GM08714 (cell line): Measurements from ENCODE around the gene PTPN23.

Source experiments
- H3K4me3 ChIP-seq: fragments of 200-500 bp; sonication (Bioruptor generic); 2 replicates; pipeline ENCODE4 v1.5.1; 2014; ENCODE audit warnings: mild to moderate bottlenecking, low read length, inconsistent platforms
- ZNF274 ChIP-seq: IDR thresholded peaks from 2 replicates; pipeline ENCODE4 v1.6.1; 2012; ENCODE audit warnings: mild to moderate bottlenecking, low read depth, low read length

PTPN23 gene

GRCh38 chr3:47407896-47408838, 27.3 kb downstream of the PTPN23 start:
- no peak overlapping the region for H3K4me3 ChIP-seq
- TF ChIP-seq ZNF274, result no peak

GRCh38 chr3:47408839-47409229, 28.0 kb downstream of the PTPN23 start:
- no peak overlapping the region for H3K4me3 ChIP-seq
- no peak for TF ChIP-seq ZNF274

- no peak overlapping the region for H3K4me3 ChIP-seq
- TF ChIP-seq ZNF274, result no peak
Observed at GRCh38 chr3:47409284-47409683, 28.5 kb downstream of the PTPN23 start.

GRCh38 chr3:47409688-47410416, 29.0 kb downstream of the PTPN23 start:
- TF ChIP-seq ZNF274, result no peak
- H3K4me3 ChIP-seq, result no peak overlapping the region

- no peak for TF ChIP-seq ZNF274
Observed at GRCh38 chr3:47410417-47410720, 29.5 kb downstream of the PTPN23 start.

GRCh38 chr3:47410801-47411646, 30.2 kb downstream of the PTPN23 start:
- TF ChIP-seq ZNF274, result no peak
- no peak overlapping the region for H3K4me3 ChIP-seq

More at GRCh38 chr3:47410417-47410720, 29.5 kb downstream of the PTPN23 start:
- H3K4me3 ChIP-seq, result no peak overlapping the region

GRCh38 chr3:47411696-47412452, 31.1 kb downstream of the PTPN23 start:
- no peak overlapping the region for H3K4me3 ChIP-seq
- TF ChIP-seq ZNF274, result no peak

- no peak overlapping the region for H3K4me3 ChIP-seq
- no peak for TF ChIP-seq ZNF274
Observed at GRCh38 chr3:47412453-47412756, 31.6 kb downstream of the PTPN23 start.

- TF ChIP-seq ZNF274, result no peak
Observed at GRCh38 chr3:47412842-47413520, 32.2 kb downstream of the PTPN23 start.

GRCh38 chr3:47413751-47414150, 32.9 kb downstream of the PTPN23 start:
- no peak overlapping the region for H3K4me3 ChIP-seq
- TF ChIP-seq ZNF274, result no peak

More at GRCh38 chr3:47412842-47413520, 32.2 kb downstream of the PTPN23 start:
- H3K4me3 ChIP-seq, result no peak overlapping the region

GRCh38 chr3:47414161-47414564, 33.3 kb downstream of the PTPN23 start:
- no peak overlapping the region for H3K4me3 ChIP-seq

GRCh38 chr3:47414666-47415587, 34.1 kb downstream of the PTPN23 start:
- no peak for TF ChIP-seq ZNF274
- no peak overlapping the region for H3K4me3 ChIP-seq

More at GRCh38 chr3:47414161-47414564, 33.3 kb downstream of the PTPN23 start:
- no peak for TF ChIP-seq ZNF274
